VCaP (cell line): ENCODE measurements around the gene ANKRD53.

Experiments
- H3K27ac ChIP-seq: fragments of 450-650 bp; 2 replicates; pipeline ENCODE4 v1.5.1; 2017
- TF ChIP-seq, protein P1 (sequence below): fragments of 450-650 bp; conservative IDR thresholded peaks from 2 replicates; pipeline ENCODE4 v1.5.1; 2017; ENCODE audit warnings: mild to moderate bottlenecking, moderate library complexity

ANKRD53 gene

DNA sequence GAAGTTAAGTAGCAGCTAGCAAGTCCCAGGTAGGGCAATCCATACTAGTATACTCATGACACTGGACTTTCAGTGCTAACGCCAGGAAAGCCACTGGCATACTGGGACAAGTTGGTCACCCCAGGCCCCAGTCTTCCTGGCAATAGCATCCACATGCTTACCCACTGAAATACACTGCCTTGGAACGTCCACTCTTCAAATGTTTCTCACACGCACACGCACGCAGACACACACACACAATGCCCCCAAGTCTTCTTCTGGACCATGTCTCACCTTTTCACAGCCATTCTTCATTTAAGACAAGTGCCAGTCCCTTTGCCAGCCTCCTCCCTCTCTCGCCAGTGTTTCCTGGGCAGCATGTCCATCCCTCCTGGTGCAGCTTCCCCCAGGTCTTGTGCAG, 25.0 kb downstream of the ANKRD53 start:
- H3K27ac ChIP-seq: no peak overlapping the region
- TF ChIP-seq, protein P1, sequence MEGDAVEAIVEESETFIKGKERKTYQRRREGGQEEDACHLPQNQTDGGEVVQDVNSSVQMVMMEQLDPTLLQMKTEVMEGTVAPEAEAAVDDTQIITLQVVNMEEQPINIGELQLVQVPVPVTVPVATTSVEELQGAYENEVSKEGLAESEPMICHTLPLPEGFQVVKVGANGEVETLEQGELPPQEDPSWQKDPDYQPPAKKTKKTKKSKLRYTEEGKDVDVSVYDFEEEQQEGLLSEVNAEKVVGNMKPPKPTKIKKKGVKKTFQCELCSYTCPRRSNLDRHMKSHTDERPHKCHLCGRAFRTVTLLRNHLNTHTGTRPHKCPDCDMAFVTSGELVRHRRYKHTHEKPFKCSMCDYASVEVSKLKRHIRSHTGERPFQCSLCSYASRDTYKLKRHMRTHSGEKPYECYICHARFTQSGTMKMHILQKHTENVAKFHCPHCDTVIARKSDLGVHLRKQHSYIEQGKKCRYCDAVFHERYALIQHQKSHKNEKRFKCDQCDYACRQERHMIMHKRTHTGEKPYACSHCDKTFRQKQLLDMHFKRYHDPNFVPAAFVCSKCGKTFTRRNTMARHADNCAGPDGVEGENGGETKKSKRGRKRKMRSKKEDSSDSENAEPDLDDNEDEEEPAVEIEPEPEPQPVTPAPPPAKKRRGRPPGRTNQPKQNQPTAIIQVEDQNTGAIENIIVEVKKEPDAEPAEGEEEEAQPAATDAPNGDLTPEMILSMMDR: no peak

DNA sequence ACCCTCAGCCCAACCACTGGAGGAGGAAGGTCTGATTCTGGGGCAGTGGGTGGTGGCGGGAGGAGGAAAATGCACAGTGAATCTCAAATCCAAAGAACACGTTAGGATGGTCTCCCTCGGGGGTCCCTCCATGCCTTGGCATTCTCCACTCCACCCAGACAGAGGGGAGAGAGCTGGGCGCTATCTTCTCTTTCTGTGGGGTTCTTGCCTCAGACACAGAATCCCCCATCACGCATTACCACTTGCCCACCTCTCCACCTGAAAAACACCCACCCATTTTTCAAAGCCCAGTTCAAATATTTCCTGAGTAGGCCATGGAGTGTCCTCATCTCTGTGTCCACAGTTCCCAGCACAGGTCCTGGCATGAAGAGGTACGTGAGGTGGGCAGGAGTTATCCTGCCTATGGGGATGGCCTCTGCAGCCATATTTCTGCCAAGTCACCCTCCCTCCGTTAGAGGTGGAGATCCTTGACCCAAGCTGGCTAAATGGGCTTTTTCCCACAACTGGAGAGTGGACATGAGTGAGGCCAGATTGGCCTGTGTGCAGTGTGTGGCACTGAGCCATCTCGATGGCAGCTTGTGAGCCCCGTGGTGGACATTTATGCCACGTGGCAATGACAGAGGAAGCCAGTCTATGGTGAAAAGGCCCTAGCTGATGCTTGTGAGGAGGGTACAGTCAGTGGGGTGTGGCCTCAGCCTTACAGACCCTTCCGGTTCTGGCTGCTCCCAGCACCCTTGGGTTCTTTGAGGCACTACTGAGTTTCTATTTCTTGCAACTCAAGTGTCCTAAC, 25.7 kb downstream of the ANKRD53 start:
- TF ChIP-seq, protein P1: no peak
- no peak overlapping the region for H3K27ac ChIP-seq

DNA sequence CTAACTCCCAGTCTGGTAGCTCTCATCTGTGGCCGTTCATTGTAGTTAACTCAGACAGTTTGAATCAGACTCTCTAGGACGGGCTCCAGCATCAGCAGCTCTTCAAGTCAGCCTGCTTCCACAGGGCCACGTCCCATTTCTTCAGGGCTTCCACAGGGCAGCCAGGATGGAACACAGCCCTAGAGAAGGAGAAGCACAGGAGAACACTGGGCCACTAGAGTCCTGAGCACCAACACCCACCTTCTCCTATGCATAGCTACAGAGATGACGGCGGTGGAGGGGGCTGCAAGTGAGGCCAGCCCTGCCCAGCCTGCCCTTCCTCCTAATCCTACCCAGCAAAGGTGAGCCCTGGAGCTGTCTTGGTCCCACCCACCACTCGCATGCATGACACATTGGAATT, 26.4 kb downstream of the ANKRD53 start:
- TF ChIP-seq, protein P1: no peak
- H3K27ac ChIP-seq: no peak overlapping the region

DNA sequence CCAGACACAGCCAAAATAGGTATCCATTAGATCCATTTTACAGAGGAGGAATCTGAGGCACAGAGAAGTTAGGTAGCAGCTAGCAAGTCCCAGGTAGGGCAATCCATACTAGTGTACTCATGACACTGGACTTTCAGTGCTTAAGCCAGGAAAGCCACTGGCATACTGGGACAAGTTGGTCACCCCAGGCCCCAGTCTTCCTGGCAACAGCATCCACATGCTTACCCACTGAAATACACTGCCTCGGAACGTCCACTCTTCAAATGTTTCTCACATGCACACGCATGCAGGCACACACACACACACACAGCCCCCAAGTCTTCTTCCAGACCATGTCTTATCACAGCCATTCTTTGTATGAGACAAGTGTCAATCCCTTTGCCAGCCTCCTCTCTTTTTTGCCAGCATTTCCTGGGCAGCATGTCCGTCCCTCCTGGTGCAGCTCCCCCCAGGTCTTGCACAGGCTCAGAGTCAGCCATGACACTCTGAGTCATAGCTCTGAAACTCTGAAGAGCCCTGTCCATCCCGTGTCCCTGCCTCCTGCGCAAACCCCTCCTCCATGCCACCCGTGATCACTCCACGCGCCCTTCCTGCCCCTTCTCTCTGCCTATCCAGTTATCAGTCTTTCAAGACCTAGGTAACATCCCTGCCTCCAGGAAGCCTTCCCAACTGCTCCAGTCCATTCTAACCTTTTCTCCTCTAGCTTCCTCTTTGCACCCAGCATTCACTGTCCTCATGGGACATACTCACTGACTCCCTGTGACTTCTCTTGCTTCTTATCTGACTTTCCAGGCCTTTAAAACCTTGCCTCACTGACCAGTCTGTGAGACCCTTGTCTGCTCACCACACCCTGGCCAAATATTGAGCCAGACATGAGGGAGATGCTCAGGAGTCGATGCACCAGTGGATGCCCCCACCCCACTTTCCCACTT, 27.1 kb downstream of the ANKRD53 start:
- no peak overlapping the region for H3K27ac ChIP-seq
- TF ChIP-seq, protein P1: no peak

DNA sequence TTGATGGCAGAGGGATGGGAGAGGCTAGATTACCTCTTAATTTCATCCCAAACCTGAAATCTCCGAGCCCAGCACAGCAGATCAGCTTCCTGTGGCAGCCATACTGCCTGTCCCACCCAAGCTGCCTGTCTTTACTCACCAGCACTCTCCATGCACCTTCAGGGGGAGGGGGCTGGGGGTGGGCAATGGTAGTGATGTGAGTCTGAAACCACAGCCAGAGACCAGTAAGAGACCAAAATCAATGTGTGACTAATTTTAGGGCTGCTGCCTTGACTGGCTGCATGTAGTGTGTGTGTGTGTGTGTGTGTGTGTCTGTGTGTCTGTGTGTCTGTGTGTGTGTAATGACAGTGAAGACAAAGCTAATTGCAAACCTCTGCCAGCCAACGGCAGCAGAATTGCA, 27.9 kb downstream of the ANKRD53 start:
- no peak overlapping the region for H3K27ac ChIP-seq
- TF ChIP-seq, protein P1: no peak

DNA sequence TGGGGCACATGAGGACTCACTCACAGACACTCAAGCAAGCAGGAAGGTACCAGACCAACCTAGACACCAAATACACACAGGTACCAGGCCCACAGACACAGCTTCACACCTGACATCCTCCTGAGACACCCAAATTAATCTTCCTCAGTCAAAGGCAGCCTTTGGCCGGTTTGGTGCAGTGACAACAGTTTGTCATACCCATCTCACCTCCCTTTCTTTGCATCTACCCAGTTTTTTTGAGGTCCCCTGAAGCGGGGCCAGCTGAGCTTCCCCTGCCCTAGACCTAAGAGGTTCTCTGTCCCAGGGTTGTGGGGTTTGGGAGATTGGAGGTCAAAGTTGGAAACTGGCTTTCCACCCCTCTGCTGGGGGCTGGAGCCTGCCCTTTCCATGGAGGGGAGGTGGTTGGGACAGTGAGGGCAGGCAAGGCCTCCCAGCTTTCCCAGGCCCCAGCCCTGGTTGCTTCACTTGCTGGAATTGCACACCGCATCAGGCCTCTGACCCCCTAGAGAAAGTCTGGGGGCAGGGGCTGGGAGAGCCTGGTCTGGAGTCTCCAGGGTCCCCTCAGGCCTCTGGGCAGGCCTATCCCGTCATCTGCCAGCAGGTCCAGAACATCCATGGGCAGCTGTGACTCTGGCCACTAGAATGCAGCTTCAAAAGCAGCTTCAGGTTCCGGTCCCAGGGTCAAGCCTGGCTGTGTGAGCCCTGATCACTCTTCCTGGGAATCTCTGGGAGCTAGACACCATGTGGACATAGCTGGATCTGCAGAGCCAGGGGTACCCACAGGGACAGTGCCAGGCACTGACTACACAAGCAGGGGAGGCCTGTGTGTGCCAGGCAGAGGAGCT, 28.7 kb downstream of the ANKRD53 start:
- no peak overlapping the region for H3K27ac ChIP-seq
- TF ChIP-seq, protein P1: no peak
